Measurements from ENCODE around the gene PCDHA1.

The PCDHA1 gene

GRCh38 chr5:140953234-140953633 is 167.3 kb downstream of the PCDHA1 start:
- no peak overlapping the region for H3K4me3 ChIP-seq (ENCODE audit: low read depth in 1 of 2, low read length in 2 of 2)
- DNase-seq: no peak
- no peak overlapping the region for H3K27ac ChIP-seq (ENCODE audit: low read length)
- ATAC-seq (ENCODE audit: insufficient read depth, low read depth): no peak
- H2AFZ ChIP-seq (ENCODE audit: low read depth, low read length): no peak overlapping the region
- no peak overlapping the region for H3K4me2 ChIP-seq (ENCODE audit: insufficient read depth, low read length)
- no peak overlapping the region for H3K9ac ChIP-seq (ENCODE audit: low read depth, low read length)
- no peaks in the 10 kb centered on the region for H3K9me3 ChIP-seq (ENCODE audit: insufficient read depth, low read length, severe bottlenecking)
- H3K4me1 ChIP-seq (ENCODE audit: insufficient read depth, low read length): no peaks in the 10 kb centered on the region
- no peaks in the 10 kb centered on the region for H3K36me3 ChIP-seq (ENCODE audit: insufficient read depth, low read length)
- no peaks in the 10 kb centered on the region for H3K79me2 ChIP-seq (ENCODE audit: insufficient read depth, low read length)
- no peaks in the 10 kb centered on the region for H4K20me1 ChIP-seq (ENCODE audit: insufficient read depth, low read length)
- H3K27me3 ChIP-seq (ENCODE audit: insufficient read depth, low read length, poor library complexity): no peaks in the 10 kb centered on the region
- TF ChIP-seq EZH2 (IDR thresholded peaks at IDR 0.05; ENCODE audit: borderline replicate concordance, low read depth, low read length, severe bottlenecking): no peak
- no peak for TF ChIP-seq CTCF (IDR thresholded peaks at IDR 0.05; ENCODE audit: borderline replicate concordance, extremely low read depth, low read length, poor library complexity, severe bottlenecking)

- Histone ChIP-seq H2AFZ (ENCODE audit: low read depth, low read length) (no peak overlapping the region), H3K79me2 (ENCODE audit: insufficient read depth, low read length) (no peaks in the 10 kb centered on the region), H3K9ac (ENCODE audit: low read depth, low read length) (no peak overlapping the region), H3K9me3 (ENCODE audit: insufficient read depth, low read length, severe bottlenecking) (no peaks in the 10 kb centered on the region), H3K4me1 (ENCODE audit: insufficient read depth, low read length) (no peaks in the 10 kb centered on the region), H4K20me1 (ENCODE audit: insufficient read depth, low read length) (no peaks in the 10 kb centered on the region), H3K4me3 (ENCODE audit: low read depth in 1 of 2, low read length in 2 of 2) (no peak overlapping the region), H3K36me3 (ENCODE audit: insufficient read depth, low read length) (no peaks in the 10 kb centered on the region), H3K4me2 (ENCODE audit: insufficient read depth, low read length) (no peak overlapping the region), H3K27me3 (ENCODE audit: insufficient read depth, low read length, poor library complexity) (no peaks in the 10 kb centered on the region), H3K27ac (ENCODE audit: low read length) (no peak overlapping the region)
- ATAC-seq (ENCODE audit: insufficient read depth, low read depth): no peak
- DNase-seq: no peak
- TF ChIP-seq CTCF (IDR thresholded peaks at IDR 0.05; ENCODE audit: borderline replicate concordance, extremely low read depth, low read length, poor library complexity, severe bottlenecking) (no peak), EZH2 (IDR thresholded peaks at IDR 0.05; ENCODE audit: borderline replicate concordance, low read depth, low read length, severe bottlenecking) (no peak)
Measured at GRCh38 chr5:140962190-140962589, 176.2 kb downstream of the PCDHA1 start.

- Histone ChIP-seq H3K9me3 (ENCODE audit: insufficient read depth, low read length, severe bottlenecking) (no peaks in the 10 kb centered on the region), H3K9ac (ENCODE audit: low read depth, low read length) (no peak overlapping the region), H3K4me2 (ENCODE audit: insufficient read depth, low read length) (no peak overlapping the region), H3K36me3 (ENCODE audit: insufficient read depth, low read length) (no peaks in the 10 kb centered on the region), H2AFZ (ENCODE audit: low read depth, low read length) (no peak overlapping the region), H3K79me2 (ENCODE audit: insufficient read depth, low read length) (no peaks in the 10 kb centered on the region), H3K4me1 (ENCODE audit: insufficient read depth, low read length) (no peaks in the 10 kb centered on the region), H3K27me3 (ENCODE audit: insufficient read depth, low read length, poor library complexity) (no peaks in the 10 kb centered on the region), H3K27ac (ENCODE audit: low read length) (no peak overlapping the region), H3K4me3 (ENCODE audit: low read depth in 1 of 2, low read length in 2 of 2) (no peak overlapping the region), H4K20me1 (ENCODE audit: insufficient read depth, low read length) (no peaks in the 10 kb centered on the region)
- ATAC-seq (ENCODE audit: insufficient read depth, low read depth) (no peak), DNase-seq (no peak)
- TF ChIP-seq EZH2 (IDR thresholded peaks at IDR 0.05; ENCODE audit: borderline replicate concordance, low read depth, low read length, severe bottlenecking) (no peak), CTCF (IDR thresholded peaks at IDR 0.05; ENCODE audit: borderline replicate concordance, extremely low read depth, low read length, poor library complexity, severe bottlenecking) (no peak)
Measured at GRCh38 chr5:140964356-140964755, 178.4 kb downstream of the PCDHA1 start.

- Histone ChIP-seq H3K36me3 (ENCODE audit: insufficient read depth, low read length) (no peaks in the 10 kb centered on the region), H3K4me1 (ENCODE audit: insufficient read depth, low read length) (no peaks in the 10 kb centered on the region), H3K79me2 (ENCODE audit: insufficient read depth, low read length) (no peaks in the 10 kb centered on the region), H3K27ac (ENCODE audit: low read length) (no peak overlapping the region), H3K4me3 (ENCODE audit: low read depth in 1 of 2, low read length in 2 of 2) (no peak overlapping the region), H3K27me3 (ENCODE audit: insufficient read depth, low read length, poor library complexity) (no peaks in the 10 kb centered on the region), H3K9ac (ENCODE audit: low read depth, low read length) (no peak overlapping the region), H3K9me3 (ENCODE audit: insufficient read depth, low read length, severe bottlenecking) (no peaks in the 10 kb centered on the region), H4K20me1 (ENCODE audit: insufficient read depth, low read length) (no peaks in the 10 kb centered on the region), H3K4me2 (ENCODE audit: insufficient read depth, low read length) (no peak overlapping the region), H2AFZ (ENCODE audit: low read depth, low read length) (no peak overlapping the region)
- TF ChIP-seq EZH2 (IDR thresholded peaks at IDR 0.05; ENCODE audit: borderline replicate concordance, low read depth, low read length, severe bottlenecking): no peak
- TF ChIP-seq CTCF (IDR thresholded peaks at IDR 0.05; ENCODE audit: borderline replicate concordance, extremely low read depth, low read length, poor library complexity, severe bottlenecking): no peak
- ATAC-seq (ENCODE audit: insufficient read depth, low read depth) (no peak), DNase-seq (no peak)
Measured at GRCh38 chr5:140965905-140966292, 180.0 kb downstream of the PCDHA1 start.

All from DND-41 (cell line).